Osteoblast (primary cell): ENCODE results near the gene CD48. TPM values are rescaled to one million over a fixed set of nuclear protein-coding genes. Genes with fewer than 3 reads are reported as not detected.

Experiments used
- DNase-seq: peaks from one replicate; pipeline ENCODE4 v3.0.0; 2011; ENCODE audit warnings: low spot score, mixed read lengths; ENCODE audit not compliant: insufficient read length; ENCODE audit errors: missing footprints
- H2AFZ ChIP-seq: 2 replicates; pipeline ENCODE4 v1.6.0; 2011; ENCODE audit warnings: mild to moderate bottlenecking, low read length
- H3K27ac ChIP-seq: 2 replicates; pipeline ENCODE4 v1.5.1; 2011; ENCODE audit warnings: mild to moderate bottlenecking, low read depth, low read length, moderate library complexity
- H3K27me3 ChIP-seq: 2 replicates; pipeline ENCODE4 v1.6.0; 2012; ENCODE audit warnings: mild to moderate bottlenecking, control low read depth, inconsistent platforms, low read length, moderate library complexity; ENCODE audit not compliant: insufficient read depth
- H3K36me3 ChIP-seq: 2 replicates; pipeline ENCODE4 v1.5.1; 2011; ENCODE audit warnings: mild to moderate bottlenecking, low read length, control low read depth, moderate library complexity; ENCODE audit not compliant: insufficient read depth
- H3K4me1 ChIP-seq: 2 replicates; pipeline ENCODE4 v1.5.1; 2011; ENCODE audit warnings: mild to moderate bottlenecking, low read length, control low read depth, moderate library complexity; ENCODE audit not compliant: insufficient read depth
- H3K4me2 ChIP-seq: 2 replicates; pipeline ENCODE4 v1.6.0; 2011; ENCODE audit warnings: mild to moderate bottlenecking, low read length; ENCODE audit not compliant: insufficient read depth
- H3K4me3 ChIP-seq: fragments of 200-600 bp; sonication (generic); 3 replicates; pipeline ENCODE4 v1.5.1; 2012; ENCODE audit warnings: mild to moderate bottlenecking, low read length, inconsistent platforms; ENCODE audit not compliant: insufficient read depth
- H3K79me2 ChIP-seq: 2 replicates; pipeline ENCODE4 v1.6.0; 2012; ENCODE audit warnings: mild to moderate bottlenecking, low read length, control low read depth, inconsistent platforms; ENCODE audit not compliant: insufficient read depth
- H3K9me3 ChIP-seq: 2 replicates; pipeline ENCODE4 v1.5.1; 2011; ENCODE audit warnings: low read depth, low read length, control low read depth
- H4K20me1 ChIP-seq: 2 replicates; pipeline ENCODE4 v1.6.0; 2012; ENCODE audit warnings: mild to moderate bottlenecking, low read length, control low read depth; ENCODE audit not compliant: insufficient read depth
- total RNA-seq: library from RNA; depleted of rRNA; stranded (reverse); fragments of >200 nt; gene quantifications from 2 replicates; pipeline ENCODE4 v1.2.3, GENCODE V29; 2012
- TF ChIP-seq, protein P1 (sequence below): IDR thresholded peaks from 2 replicates; pipeline ENCODE4 v1.5.1; 2011; ENCODE audit warnings: mild to moderate bottlenecking, low read depth, low read length, moderate library complexity; ENCODE audit errors: extremely low read depth

Gene CD48
- total RNA-seq, 1 donor: under 0.01 TPM

DNA sequence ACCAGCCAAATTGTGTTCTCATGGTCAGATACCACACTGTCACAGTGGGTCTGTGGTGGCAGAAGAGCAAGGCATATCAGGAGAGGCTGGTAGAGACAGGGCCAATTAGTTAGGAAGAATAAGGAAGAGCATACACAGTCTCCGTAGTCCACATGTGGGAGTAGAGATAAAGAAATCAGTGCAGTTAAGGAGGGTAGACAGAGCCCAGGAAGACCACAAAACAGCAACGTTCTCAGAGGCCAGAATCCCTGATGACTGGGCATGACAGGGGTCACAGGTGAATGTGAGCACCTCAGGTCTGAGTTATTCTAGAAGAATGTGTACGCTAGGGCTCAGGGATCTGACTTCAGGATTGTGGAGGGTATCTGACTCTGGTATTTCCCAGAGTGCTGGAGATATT lies 31.7 kb downstream of the CD48 start:
- TF ChIP-seq, protein P1, sequence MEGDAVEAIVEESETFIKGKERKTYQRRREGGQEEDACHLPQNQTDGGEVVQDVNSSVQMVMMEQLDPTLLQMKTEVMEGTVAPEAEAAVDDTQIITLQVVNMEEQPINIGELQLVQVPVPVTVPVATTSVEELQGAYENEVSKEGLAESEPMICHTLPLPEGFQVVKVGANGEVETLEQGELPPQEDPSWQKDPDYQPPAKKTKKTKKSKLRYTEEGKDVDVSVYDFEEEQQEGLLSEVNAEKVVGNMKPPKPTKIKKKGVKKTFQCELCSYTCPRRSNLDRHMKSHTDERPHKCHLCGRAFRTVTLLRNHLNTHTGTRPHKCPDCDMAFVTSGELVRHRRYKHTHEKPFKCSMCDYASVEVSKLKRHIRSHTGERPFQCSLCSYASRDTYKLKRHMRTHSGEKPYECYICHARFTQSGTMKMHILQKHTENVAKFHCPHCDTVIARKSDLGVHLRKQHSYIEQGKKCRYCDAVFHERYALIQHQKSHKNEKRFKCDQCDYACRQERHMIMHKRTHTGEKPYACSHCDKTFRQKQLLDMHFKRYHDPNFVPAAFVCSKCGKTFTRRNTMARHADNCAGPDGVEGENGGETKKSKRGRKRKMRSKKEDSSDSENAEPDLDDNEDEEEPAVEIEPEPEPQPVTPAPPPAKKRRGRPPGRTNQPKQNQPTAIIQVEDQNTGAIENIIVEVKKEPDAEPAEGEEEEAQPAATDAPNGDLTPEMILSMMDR: no peak
- no peak overlapping the region for H2AFZ ChIP-seq
- H4K20me1 ChIP-seq: no peaks in the 10 kb centered on the region
- no peaks in the 10 kb centered on the region for H3K36me3 ChIP-seq
- DNase-seq: no peak
- H3K4me3 ChIP-seq: no peak overlapping the region
- no peaks in the 10 kb centered on the region for H3K9me3 ChIP-seq
- no peaks in the 10 kb centered on the region for H3K79me2 ChIP-seq
- H3K4me1 ChIP-seq: no peaks in the 10 kb centered on the region
- no peak overlapping the region for H3K27ac ChIP-seq
- no peak overlapping the region for H3K4me2 ChIP-seq
- H3K27me3 ChIP-seq: peaks cover 4% of the 10 kb centered on the region

DNA sequence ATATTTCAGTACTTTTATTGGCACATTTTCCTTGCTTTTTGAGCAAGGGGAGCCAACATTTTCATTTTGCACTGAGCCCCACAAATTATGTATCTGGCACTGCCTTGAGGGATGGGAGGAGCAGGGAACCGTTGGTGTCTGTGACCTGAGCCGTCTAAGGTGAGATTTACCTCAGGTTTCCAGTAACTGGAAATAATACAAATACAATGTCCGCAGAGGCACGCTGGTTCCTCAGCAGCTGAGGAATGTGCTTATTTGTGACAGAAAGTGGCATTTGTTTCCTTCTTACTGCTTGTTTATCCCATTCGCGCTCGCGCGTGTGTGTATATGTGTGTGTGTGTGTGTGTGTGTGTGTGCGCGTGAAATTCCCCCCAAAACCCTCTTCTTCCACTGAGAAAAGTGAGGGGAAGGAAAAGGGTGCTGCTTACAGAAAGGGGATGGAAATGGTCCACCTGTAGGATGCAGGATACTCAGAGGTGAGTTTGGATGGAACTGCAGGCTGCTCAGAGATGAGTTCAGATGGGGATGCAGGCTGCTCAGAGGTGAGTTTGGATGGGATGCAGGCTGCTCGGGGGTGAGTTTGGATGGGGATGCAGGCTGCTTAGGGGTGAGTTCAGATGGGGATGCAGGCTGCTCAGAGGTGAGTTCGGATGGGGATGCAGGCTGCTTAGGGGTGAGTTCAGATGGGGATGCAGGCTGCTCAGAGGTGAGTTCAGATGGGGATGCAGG lies 34.6 kb downstream of the CD48 start:
- Histone ChIP-seq H3K27me3 (peaks cover 4% of the 10 kb centered on the region), H2AFZ (no peak overlapping the region), H3K36me3 (no peaks in the 10 kb centered on the region), H4K20me1 (no peaks in the 10 kb centered on the region), H3K4me3 (no peak overlapping the region), H3K79me2 (no peaks in the 10 kb centered on the region), H3K4me1 (no peaks in the 10 kb centered on the region), H3K4me2 (no peak overlapping the region), H3K27ac (no peak overlapping the region), H3K9me3 (no peaks in the 10 kb centered on the region)
- no peak for DNase-seq
- TF ChIP-seq, protein P1: no peak

DNA sequence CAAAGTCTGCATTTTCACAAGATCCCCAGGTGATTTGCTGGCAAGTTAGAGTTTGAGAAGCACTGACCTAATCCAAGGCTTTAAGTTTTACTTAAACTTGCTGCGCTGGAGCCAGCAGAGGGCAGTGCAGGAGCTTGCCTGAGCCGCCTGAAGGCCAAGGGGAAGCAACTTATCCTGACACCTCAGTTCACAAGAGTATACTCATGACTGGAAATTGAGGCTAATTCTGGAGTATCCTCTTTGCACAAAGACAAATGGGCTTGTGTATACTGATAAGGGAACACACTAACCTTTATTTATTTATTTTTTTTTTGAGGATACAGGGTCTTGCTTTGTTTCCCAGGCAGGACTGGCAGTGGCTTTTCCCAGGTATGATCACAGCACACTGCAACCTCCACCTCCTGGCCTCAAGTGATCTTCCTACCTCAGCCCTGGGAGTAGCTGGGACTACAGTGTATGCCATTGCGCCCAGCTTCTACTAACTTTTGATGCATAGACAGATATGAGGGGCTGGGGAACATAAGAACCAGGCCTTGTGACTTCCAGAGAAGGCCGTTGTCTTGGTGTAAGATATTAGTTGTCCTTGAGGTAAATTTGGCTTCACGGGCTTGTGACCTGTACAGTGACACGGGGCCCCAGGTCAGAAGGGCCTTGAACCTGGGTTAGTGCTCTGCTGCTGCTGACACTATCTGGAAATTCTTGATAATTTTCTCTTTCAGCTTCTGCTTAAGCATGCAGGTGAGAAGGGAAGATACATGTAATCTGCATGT lies 35.8 kb downstream of the CD48 start:
- Histone ChIP-seq H3K36me3 (no peaks in the 10 kb centered on the region), H3K9me3 (no peaks in the 10 kb centered on the region), H3K4me2 (no peak overlapping the region), H3K27ac (no peak overlapping the region), H3K4me1 (no peaks in the 10 kb centered on the region), H3K27me3 (peaks cover 4% of the 10 kb centered on the region), H3K79me2 (no peaks in the 10 kb centered on the region), H4K20me1 (no peaks in the 10 kb centered on the region), H3K4me3 (no peak overlapping the region), H2AFZ (no peak overlapping the region)
- TF ChIP-seq, protein P1: peak; percentile 86
- peak; percentile 60 for DNase-seq

DNA sequence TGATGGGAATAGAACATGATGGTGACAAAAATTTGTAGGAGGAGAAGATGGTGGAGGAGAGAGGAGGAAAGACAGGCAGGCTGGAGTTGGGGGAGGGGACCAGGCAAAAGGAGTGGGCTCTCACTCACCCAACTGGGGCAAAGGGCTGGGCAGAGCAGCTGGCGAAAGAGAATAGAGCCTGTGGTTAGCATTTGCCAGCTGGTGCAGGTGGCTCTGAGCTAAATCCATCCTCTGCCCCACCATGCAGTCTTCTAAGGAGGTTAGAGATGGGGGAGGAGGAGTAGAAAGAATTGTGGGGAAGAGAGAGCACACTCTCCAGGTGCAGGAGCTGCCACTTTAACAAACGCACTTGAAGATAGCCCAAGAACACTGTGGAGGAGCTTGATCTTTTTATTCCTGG lies 37.2 kb downstream of the CD48 start:
- no peaks in the 10 kb centered on the region for H3K4me1 ChIP-seq

More for the DNA sequence above, 37.2 kb downstream of the CD48 start:
- peaks cover 4% of the 10 kb centered on the region for H3K27me3 ChIP-seq
- no peak for DNase-seq
- no peaks in the 10 kb centered on the region for H3K79me2 ChIP-seq
- H3K4me2 ChIP-seq: no peak overlapping the region
- H3K9me3 ChIP-seq: no peaks in the 10 kb centered on the region
- H3K4me3 ChIP-seq: no peak overlapping the region
- no peaks in the 10 kb centered on the region for H4K20me1 ChIP-seq
- TF ChIP-seq, protein P1: no peak
- H3K27ac ChIP-seq: no peak overlapping the region
- no peaks in the 10 kb centered on the region for H3K36me3 ChIP-seq
- no peak overlapping the region for H2AFZ ChIP-seq
